ENCODE measurements around the gene ENTHD1. TPM values are rescaled to one million over a fixed set of nuclear protein-coding genes. Genes with fewer than 3 reads are reported as not detected.

Gene ENTHD1
- polyA plus RNA-seq, 1 donor from 2014 or later = not detected

- H3K27me3 ChIP-seq (ENCODE audit: insufficient read depth, low read depth, low read length) = no peaks in the 10 kb centered on the region
- H3K36me3 ChIP-seq (ENCODE audit: insufficient read depth, low read length) = no peaks in the 10 kb centered on the region
- H3K9ac ChIP-seq (ENCODE audit: low read length) = no peak overlapping the region
- H3K9me2 ChIP-seq (ENCODE audit: insufficient read depth, low read length) = no peaks in the 10 kb centered on the region
- no peak overlapping the region for H3K27ac ChIP-seq (ENCODE audit: low read length)
- no peaks in the 10 kb centered on the region for H3F3A ChIP-seq (ENCODE audit: insufficient read depth, low read length, poor library complexity, severe bottlenecking)
- H3K9me3 ChIP-seq (ENCODE audit: low read length) = no peaks in the 10 kb centered on the region
- TF ChIP-seq CTCF (IDR thresholded peaks at IDR 0.05; ENCODE audit: poor library complexity, severe bottlenecking) (no peak), TAF1 (IDR thresholded peaks at IDR 0.05; ENCODE audit: low read depth) (no peak), SMC3 (conservative IDR thresholded peaks at IDR 0.05; ENCODE audit: poor library complexity) (no peak), EP300 (conservative IDR thresholded peaks at IDR 0.05; ENCODE audit: poor library complexity, severe bottlenecking) (no peak)
- no peak overlapping the region for H3K4me3 ChIP-seq (ENCODE audit: low read length)
- H3K4me2 ChIP-seq (ENCODE audit: low read length) = no peak overlapping the region
- H2AFZ ChIP-seq (ENCODE audit: low read depth, low read length) = no peak overlapping the region
- no peaks in the 10 kb centered on the region for H4K20me1 ChIP-seq (ENCODE audit: insufficient read depth)
- H3K79me2 ChIP-seq (replicated peaks; ENCODE audit: insufficient read depth, low read length) = no peaks in the 10 kb centered on the region
Observed at GRCh38 chr22:39729141-39729934, 164.2 kb downstream of the ENTHD1 start.

- Histone ChIP-seq H3K4me3 (ENCODE audit: low read length) (no peak overlapping the region), H3K36me3 (ENCODE audit: insufficient read depth, low read length) (no peaks in the 10 kb centered on the region), H4K20me1 (ENCODE audit: insufficient read depth) (no peaks in the 10 kb centered on the region), H3K9me3 (ENCODE audit: low read length) (no peaks in the 10 kb centered on the region), H2AFZ (ENCODE audit: low read depth, low read length) (no peak overlapping the region), H3F3A (ENCODE audit: insufficient read depth, low read length, poor library complexity, severe bottlenecking) (no peaks in the 10 kb centered on the region), H3K4me2 (ENCODE audit: low read length) (no peak overlapping the region), H3K9me2 (ENCODE audit: insufficient read depth, low read length) (no peaks in the 10 kb centered on the region), H3K27ac (ENCODE audit: low read length) (no peak overlapping the region), H3K79me2 (replicated peaks; ENCODE audit: insufficient read depth, low read length) (no peaks in the 10 kb centered on the region), H3K27me3 (ENCODE audit: insufficient read depth, low read depth, low read length) (no peaks in the 10 kb centered on the region), H3K9ac (ENCODE audit: low read length) (no peak overlapping the region)
- TF ChIP-seq SMC3 (conservative IDR thresholded peaks at IDR 0.05; ENCODE audit: poor library complexity) = no peak
- TF ChIP-seq EZH2 (IDR thresholded peaks at IDR 0.05; ENCODE audit: borderline replicate concordance, insufficient read depth, low read length, poor library complexity, severe bottlenecking) = no peak
- TF ChIP-seq MXI1 (conservative IDR thresholded peaks at IDR 0.05; ENCODE audit: poor library complexity, severe bottlenecking) = no peak
- no peak for TF ChIP-seq CTCF (IDR thresholded peaks at IDR 0.05; ENCODE audit: poor library complexity, severe bottlenecking)
- TF ChIP-seq POLR2AphosphoS5 (IDR thresholded peaks at IDR 0.05) = no peak
- no peak for TF ChIP-seq TAF1 (IDR thresholded peaks at IDR 0.05; ENCODE audit: low read depth)
Observed at GRCh38 chr22:39728236-39728860, 165.2 kb downstream of the ENTHD1 start.

- no peaks in the 10 kb centered on the region for H3K9me3 ChIP-seq (ENCODE audit: low read length)
- no peak overlapping the region for H3K9ac ChIP-seq (ENCODE audit: low read length)
- H3K9me2 ChIP-seq (ENCODE audit: insufficient read depth, low read length) = no peaks in the 10 kb centered on the region
- no peak overlapping the region for H3K27ac ChIP-seq (ENCODE audit: low read length)
- no peaks in the 10 kb centered on the region for H3F3A ChIP-seq (ENCODE audit: insufficient read depth, low read length, poor library complexity, severe bottlenecking)
- no peak overlapping the region for H3K4me3 ChIP-seq (ENCODE audit: low read length)
- no peaks in the 10 kb centered on the region for H3K36me3 ChIP-seq (ENCODE audit: insufficient read depth, low read length)
- TF ChIP-seq SMC3 (conservative IDR thresholded peaks at IDR 0.05; ENCODE audit: poor library complexity) (no peak), POLR2AphosphoS5 (IDR thresholded peaks at IDR 0.05) (no peak), CTCF (IDR thresholded peaks at IDR 0.05; ENCODE audit: poor library complexity, severe bottlenecking) (no peak), REST (IDR thresholded peaks at IDR 0.05; ENCODE audit: borderline replicate concordance) (no peak), EP300 (conservative IDR thresholded peaks at IDR 0.05; ENCODE audit: poor library complexity, severe bottlenecking) (no peak), RAD21 (conservative IDR thresholded peaks at IDR 0.05) (no peak), EZH2 (IDR thresholded peaks at IDR 0.05; ENCODE audit: borderline replicate concordance, insufficient read depth, low read length, poor library complexity, severe bottlenecking) (no peak)
- H3K4me2 ChIP-seq (ENCODE audit: low read length) = no peak overlapping the region
- H4K20me1 ChIP-seq (ENCODE audit: insufficient read depth) = no peaks in the 10 kb centered on the region
- no peaks in the 10 kb centered on the region for H3K27me3 ChIP-seq (ENCODE audit: insufficient read depth, low read depth, low read length)
- H2AFZ ChIP-seq (ENCODE audit: low read depth, low read length) = no peak overlapping the region
- no peaks in the 10 kb centered on the region for H3K79me2 ChIP-seq (replicated peaks; ENCODE audit: insufficient read depth, low read length)
Observed at GRCh38 chr22:39727541-39727940, 166.0 kb downstream of the ENTHD1 start.
